GM12873 (cell line): ENCODE data around the gene YOD1.

Experiments
- TF ChIP-seq, protein P1 (sequence below): IDR thresholded peaks from 2 replicates; pipeline ENCODE4 v1.5.1; 2012; ENCODE audit warnings: low read depth, mild to moderate bottlenecking, moderate library complexity, low read length, control low read depth; ENCODE audit not compliant: insufficient read depth; ENCODE audit errors: missing control alignments

Gene YOD1

GRCh38 chr1:207088161-207088560, 37.2 kb upstream of the YOD1 start:
- TF ChIP-seq, protein P1, sequence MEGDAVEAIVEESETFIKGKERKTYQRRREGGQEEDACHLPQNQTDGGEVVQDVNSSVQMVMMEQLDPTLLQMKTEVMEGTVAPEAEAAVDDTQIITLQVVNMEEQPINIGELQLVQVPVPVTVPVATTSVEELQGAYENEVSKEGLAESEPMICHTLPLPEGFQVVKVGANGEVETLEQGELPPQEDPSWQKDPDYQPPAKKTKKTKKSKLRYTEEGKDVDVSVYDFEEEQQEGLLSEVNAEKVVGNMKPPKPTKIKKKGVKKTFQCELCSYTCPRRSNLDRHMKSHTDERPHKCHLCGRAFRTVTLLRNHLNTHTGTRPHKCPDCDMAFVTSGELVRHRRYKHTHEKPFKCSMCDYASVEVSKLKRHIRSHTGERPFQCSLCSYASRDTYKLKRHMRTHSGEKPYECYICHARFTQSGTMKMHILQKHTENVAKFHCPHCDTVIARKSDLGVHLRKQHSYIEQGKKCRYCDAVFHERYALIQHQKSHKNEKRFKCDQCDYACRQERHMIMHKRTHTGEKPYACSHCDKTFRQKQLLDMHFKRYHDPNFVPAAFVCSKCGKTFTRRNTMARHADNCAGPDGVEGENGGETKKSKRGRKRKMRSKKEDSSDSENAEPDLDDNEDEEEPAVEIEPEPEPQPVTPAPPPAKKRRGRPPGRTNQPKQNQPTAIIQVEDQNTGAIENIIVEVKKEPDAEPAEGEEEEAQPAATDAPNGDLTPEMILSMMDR: no peak

DNA sequence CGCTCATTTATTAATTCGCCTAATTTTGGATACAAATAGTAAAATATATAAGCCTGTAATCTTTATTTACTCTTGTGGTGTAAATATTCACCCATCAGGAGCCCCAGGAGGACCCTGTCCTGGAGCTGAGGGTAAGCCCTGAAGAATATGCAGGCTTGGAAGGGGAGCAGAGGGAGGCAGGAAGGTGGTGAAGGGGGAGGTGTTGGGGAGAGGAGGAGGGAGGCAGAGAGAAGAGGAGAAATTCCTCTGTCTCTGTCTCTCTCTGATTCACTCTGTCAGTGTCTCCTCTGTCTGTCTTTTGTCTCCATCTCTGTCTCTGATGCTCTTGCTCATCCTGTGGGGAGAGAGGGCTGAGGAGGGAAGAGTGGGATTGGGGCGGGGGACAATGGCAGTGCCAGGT, 34.9 kb upstream of the YOD1 start:
- TF ChIP-seq, protein P1: no peak

GRCh38 chr1:207084701-207085180, 33.7 kb upstream of the YOD1 start:
- TF ChIP-seq, protein P1: peak; percentile 75

- TF ChIP-seq, protein P1: no peak
Observed at GRCh38 chr1:207084232-207084631, 33.2 kb upstream of the YOD1 start.

- TF ChIP-seq, protein P1: no peak
Observed at GRCh38 chr1:207081806-207082205, 30.8 kb upstream of the YOD1 start.

GRCh38 chr1:207081088-207081487, 30.1 kb upstream of the YOD1 start:
- TF ChIP-seq, protein P1: no peak

DNA sequence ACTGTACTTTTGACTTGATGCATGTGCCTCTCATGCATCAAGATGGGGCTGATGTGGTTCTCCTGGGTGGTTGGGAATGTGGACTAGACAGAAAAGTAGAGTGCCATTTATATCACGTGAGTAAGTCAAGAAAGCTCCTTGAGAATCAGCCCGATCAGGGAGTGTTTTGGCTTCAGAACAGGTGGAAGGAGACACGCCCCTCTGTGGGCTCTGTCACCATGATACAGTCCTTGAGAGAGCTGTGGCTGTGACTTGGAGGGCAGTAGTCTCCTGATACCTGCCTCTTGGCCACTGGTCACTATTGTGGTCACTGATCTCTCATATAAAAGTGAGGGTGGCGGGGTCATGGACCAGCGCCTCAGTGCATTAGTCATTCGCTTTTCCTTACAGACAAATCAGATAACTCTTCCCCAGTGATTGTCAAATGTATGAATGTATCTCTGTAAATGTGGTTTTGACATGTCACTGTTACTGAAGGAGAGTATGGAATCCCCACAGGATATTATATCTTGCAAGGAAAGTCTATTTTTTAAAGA, 28.8 kb upstream of the YOD1 start:
- TF ChIP-seq, protein P1: no peak
